Peyer's patch (tissue), 4 donors: ENCODE data around the gene GLDC.

Source experiments
- CTCF ChIP-seq, 6 experiments: fragments of 450-650 bp in 4 of 6; fragments of 200-600 bp in 2 of 6; sonication (generic) in 1 of 6; IDR thresholded peaks; one replicate each; pipeline ENCODE4 v1.5.1; 2017 to 2019; ENCODE audit warnings: antibody characterized with exemption in 6 of 6, mild to moderate bottlenecking in 3 of 6, moderate library complexity in 1 of 6
- POLR2A ChIP-seq, 2 donors: fragments of 450-650 bp; IDR thresholded peaks; one replicate each; pipeline ENCODE4 v1.5.1; 2017; ENCODE audit warnings: antibody characterized with exemption in 2 of 2, mild to moderate bottlenecking in 2 of 2, moderate library complexity in 2 of 2

DNA sequence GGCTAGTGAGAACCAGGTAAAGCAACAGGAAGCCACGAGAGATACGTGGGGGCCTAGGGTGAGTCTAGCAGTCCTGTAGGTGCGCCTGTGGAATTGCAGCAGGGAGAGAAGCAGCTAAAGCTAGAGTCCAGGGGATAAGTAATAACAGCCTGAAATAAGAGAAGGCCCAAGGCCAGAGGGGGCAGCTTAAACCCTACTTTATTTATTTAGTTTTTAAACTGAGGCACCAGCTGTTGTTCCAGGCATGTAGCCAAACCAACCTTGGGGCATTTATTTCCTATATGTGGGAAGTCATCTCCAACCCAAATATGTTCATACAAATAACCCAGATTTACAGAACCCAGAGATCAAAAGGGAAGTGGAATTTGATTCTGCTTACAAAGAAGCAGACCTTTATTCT, 93.5 kb downstream of the GLDC start:
- TF ChIP-seq POLR2A (IDR thresholded peaks at IDR 0.05) (no peak), CTCF (IDR thresholded peaks at IDR 0.05) (no peak)
